ENCODE results near the gene TTN.

GRCh38 chr2:178681081-178681480, 126.1 kb downstream of the TTN start:
- TF ChIP-seq CTCF (IDR thresholded peaks at IDR 0.05 in 2 of 3, conservative IDR thresholded peaks at IDR 0.05 in 1 of 3; ENCODE audit: control insufficient read depth in 2 of 3, extremely low read depth in 1 of 3, insufficient read depth in 1 of 3, low read depth in 3 of 3, low read length in 3 of 3) (no peak), ELK1 (IDR thresholded peaks at IDR 0.05; ENCODE audit: low read depth, low read length) (no peak), HCFC1 (IDR thresholded peaks at IDR 0.05; ENCODE audit: low read length) (no peak), SIX5 (IDR thresholded peaks at IDR 0.05; ENCODE audit: low read depth, low read length, severe bottlenecking) (no peak), POLR2A (IDR thresholded peaks at IDR 0.05; ENCODE audit: low read depth, low read length) (no peak), KDM1A (IDR thresholded peaks at IDR 0.05; ENCODE audit: borderline replicate concordance) (no peak), NR2C2 (IDR thresholded peaks at IDR 0.05; ENCODE audit: borderline replicate concordance, control insufficient read depth, insufficient read length, low read depth) (no peak), REST (IDR thresholded peaks at IDR 0.05; ENCODE audit: low read depth, low read length) (no peak), CEBPB (IDR thresholded peaks at IDR 0.05; ENCODE audit: borderline replicate concordance in 1 of 2, low read depth in 2 of 2, low read length in 2 of 2) (no peak), ZZZ3 (IDR thresholded peaks at IDR 0.05; ENCODE audit: control insufficient read depth, insufficient read length, low read depth) (no peak), POLR2AphosphoS2 (IDR thresholded peaks at IDR 0.05; ENCODE audit: low read depth, low read length) (no peak)

Measured in GM12878 (cell line).